Measurements from ENCODE around the gene KRT13. TPM values are rescaled to one million over a fixed set of nuclear protein-coding genes. Genes with fewer than 3 reads are reported as not detected.

KRT13 gene
- polyA plus RNA-seq, 1 experiment: not detected

DNA sequence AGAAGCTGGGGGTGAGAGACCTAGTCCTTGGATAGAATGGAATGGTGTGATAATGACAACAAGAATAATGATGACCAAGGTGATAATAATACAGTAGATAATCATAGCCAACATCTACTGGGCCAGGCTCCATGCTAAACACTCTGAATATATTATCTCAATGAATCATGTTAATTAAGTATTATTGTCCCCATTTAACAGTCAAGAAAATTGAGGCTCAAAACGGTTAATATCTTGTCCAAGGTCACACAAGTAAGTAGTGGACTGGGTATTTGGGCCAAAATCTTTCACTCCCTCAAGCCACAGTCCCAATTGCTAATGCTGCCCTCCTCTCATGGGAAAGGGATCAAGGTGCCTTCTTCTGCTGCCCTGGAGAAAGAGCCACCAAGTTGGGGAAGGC lies 26.6 kb upstream of the KRT13 start:
- ChIA-PET POLR2A (no interaction called here), CTCF (interaction anchor here (2.1 kb wide), 2 partner anchors 17 to 117 kb away, joined by 7 to 22 read pairs; no protein-coding TSS in a partner anchor)
- H3K9me3 ChIP-seq (ENCODE audit: control insufficient read depth, insufficient read depth, low read length): no peaks in the 10 kb centered on the region; the same call in 1 of the 2 replicates
- no peak for DNase-seq (ENCODE audit: low read depth, low spot score)
- no peak for TF ChIP-seq CTCF (IDR thresholded peaks at IDR 0.05; ENCODE audit: low read depth, low read length)
- H3K27me3 ChIP-seq (ENCODE audit: control insufficient read depth, insufficient read depth, low read length): no peaks in the 10 kb centered on the region
- no peak overlapping the region for H3K4me3 ChIP-seq (ENCODE audit: low read depth, low read length)
- no peak overlapping the region for H3K27ac ChIP-seq (ENCODE audit: low read depth, low read length)

DNA sequence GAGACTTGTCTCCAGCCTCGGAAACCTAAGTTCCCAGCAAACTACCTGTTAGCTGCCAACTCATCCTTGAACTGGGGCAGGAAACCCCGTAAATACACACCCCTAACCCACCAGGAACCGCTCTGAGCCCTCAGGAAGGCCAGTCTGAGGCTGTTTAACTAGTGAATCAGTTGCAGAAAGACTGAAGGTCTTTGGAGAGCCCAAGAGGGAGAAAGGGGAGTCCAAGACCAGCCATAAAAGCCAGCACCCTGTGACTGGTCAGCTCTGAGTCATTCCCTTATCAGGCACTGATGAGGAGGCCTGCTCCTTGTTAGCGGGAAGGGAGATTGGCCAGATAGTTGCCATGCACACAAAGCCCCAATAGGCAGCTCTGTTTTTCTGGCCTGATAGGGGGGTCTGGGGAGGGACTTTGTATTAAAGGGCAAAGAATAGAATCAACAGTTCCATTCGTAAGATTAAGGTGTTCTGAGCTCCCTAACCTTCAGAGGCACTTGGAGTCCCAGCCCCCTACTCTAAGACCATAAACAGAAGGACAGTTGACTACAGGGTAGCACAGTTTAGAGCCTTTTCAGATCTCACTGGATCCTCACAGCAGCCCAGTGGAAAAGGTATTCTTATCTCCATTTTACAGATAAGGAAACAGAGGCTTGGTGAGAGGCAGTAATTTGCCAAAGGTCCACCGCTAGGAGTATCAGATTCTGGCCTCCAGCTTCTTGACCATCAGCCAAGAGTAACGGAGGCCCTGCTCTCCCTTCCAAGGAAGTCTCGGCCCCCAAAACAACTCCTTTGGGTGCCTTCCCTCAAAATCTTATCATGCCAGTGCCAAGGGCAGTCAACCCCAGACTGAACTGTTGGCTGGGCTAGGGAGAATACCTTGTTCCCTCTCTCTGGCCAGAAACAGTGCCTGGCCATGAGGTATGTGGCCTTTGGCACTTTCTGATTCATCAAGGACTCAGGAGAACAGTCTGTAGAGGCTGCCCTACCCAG lies 24.9 kb upstream of the KRT13 start:
- peak; percentile 61 for DNase-seq (ENCODE audit: low read depth, low spot score)
- Histone ChIP-seq H3K27ac (ENCODE audit: low read depth, low read length) (peak overlapping the region; percentile 81), H3K9me3 (ENCODE audit: control insufficient read depth, insufficient read depth, low read length) (no peaks in the 10 kb centered on the region; the same call in 1 of the 2 replicates), H3K4me3 (ENCODE audit: low read depth, low read length) (no peak overlapping the region), H3K27me3 (ENCODE audit: control insufficient read depth, insufficient read depth, low read length) (no peaks in the 10 kb centered on the region)
- ChIA-PET POLR2A (interaction anchor here (1.0 kb wide), 1 partner anchor 159 kb away, joined by 3 read pairs; no protein-coding TSS in a partner anchor), CTCF (interaction anchor here (1.0 to 3.8 kb wide), 2 partner anchors 19 to 119 kb away, joined by 4 to 26 read pairs; no protein-coding TSS in a partner anchor)
- TF ChIP-seq CTCF (IDR thresholded peaks at IDR 0.05; ENCODE audit: low read depth, low read length): no peak

DNA sequence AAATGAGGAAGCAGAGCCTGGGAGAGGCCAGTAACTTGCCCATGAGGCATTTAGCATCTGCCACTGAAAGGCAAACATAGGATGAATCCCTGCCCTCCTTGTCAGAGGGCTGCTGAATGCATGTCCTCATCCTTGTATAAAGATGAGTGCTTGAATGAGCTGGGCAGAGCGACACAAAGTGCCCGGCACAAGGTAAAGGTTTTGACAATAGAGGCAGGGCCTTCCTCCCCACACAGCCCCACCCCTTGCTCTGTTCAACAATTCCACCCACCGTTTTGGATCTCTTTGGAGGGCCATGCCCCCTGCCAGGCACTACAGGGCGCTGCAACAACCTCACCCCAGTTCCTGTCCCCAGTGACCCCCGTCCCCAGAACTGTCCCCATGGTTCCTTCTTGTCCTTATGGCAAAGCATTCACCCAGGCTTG lies 24.1 kb upstream of the KRT13 start:
- DNase-seq (ENCODE audit: low read depth, low spot score): no peak
- H3K27ac ChIP-seq (ENCODE audit: low read depth, low read length): peak overlapping the region; percentile 81
- CTCF ChIA-PET: interaction anchor here (0.6 to 3.8 kb wide), 2 partner anchors 19 to 581 kb away, joined by 8 to 26 read pairs; no protein-coding TSS in a partner anchor
- no peaks in the 10 kb centered on the region; the same call in 1 of the 2 replicates for H3K9me3 ChIP-seq (ENCODE audit: control insufficient read depth, insufficient read depth, low read length)
- TF ChIP-seq CTCF (IDR thresholded peaks at IDR 0.05; ENCODE audit: low read depth, low read length): no peak
- H3K27me3 ChIP-seq (ENCODE audit: control insufficient read depth, insufficient read depth, low read length): no peaks in the 10 kb centered on the region
- POLR2A ChIA-PET: no interaction called here
- no peak overlapping the region for H3K4me3 ChIP-seq (ENCODE audit: low read depth, low read length)

- Histone ChIP-seq H3K4me3 (ENCODE audit: low read depth, low read length) (no peak overlapping the region), H3K9me3 (ENCODE audit: control insufficient read depth, insufficient read depth, low read length) (peaks cover 4% of the 10 kb centered on the region; the same call in 1 of the 2 replicates), H3K27me3 (ENCODE audit: control insufficient read depth, insufficient read depth, low read length) (no peaks in the 10 kb centered on the region), H3K27ac (ENCODE audit: low read depth, low read length) (no peak overlapping the region)
- POLR2A ChIA-PET: no interaction called here
- CTCF ChIA-PET: interaction anchor here (0.6 to 3.8 kb wide), 3 partner anchors 20 to 580 kb away, joined by 4 to 26 read pairs (median 8); no protein-coding TSS in a partner anchor
- TF ChIP-seq CTCF (IDR thresholded peaks at IDR 0.05; ENCODE audit: low read depth, low read length): no peak
- no peak for DNase-seq (ENCODE audit: low read depth, low spot score)
Measured at GRCh38 chr17:41528959-41529353, 23.5 kb upstream of the KRT13 start.
